ENCODE results near the gene TNFRSF9.

DNA sequence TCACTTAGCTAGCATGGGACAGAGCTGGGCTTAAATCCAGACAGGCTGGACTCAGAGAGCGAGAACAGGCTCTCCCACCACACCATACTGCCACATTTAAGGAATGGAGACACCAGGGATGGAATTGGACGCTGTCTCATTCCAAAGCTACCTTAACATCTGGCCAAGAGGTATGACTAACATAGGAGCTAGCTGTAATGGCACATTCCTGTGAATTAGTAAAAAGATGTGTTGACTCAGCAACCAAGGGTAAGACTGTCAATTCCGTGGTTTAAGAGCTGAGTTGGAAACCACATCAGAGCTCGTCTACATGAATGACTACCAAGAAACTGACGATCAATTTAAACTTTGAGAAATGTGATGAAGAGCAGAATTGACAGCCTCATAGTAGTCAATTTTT lies 8.3 kb upstream of the TNFRSF9 start:
- TF ChIP-seq, protein P1, sequence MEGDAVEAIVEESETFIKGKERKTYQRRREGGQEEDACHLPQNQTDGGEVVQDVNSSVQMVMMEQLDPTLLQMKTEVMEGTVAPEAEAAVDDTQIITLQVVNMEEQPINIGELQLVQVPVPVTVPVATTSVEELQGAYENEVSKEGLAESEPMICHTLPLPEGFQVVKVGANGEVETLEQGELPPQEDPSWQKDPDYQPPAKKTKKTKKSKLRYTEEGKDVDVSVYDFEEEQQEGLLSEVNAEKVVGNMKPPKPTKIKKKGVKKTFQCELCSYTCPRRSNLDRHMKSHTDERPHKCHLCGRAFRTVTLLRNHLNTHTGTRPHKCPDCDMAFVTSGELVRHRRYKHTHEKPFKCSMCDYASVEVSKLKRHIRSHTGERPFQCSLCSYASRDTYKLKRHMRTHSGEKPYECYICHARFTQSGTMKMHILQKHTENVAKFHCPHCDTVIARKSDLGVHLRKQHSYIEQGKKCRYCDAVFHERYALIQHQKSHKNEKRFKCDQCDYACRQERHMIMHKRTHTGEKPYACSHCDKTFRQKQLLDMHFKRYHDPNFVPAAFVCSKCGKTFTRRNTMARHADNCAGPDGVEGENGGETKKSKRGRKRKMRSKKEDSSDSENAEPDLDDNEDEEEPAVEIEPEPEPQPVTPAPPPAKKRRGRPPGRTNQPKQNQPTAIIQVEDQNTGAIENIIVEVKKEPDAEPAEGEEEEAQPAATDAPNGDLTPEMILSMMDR (IDR thresholded peaks at IDR 0.05), result no peak
- TF ChIP-seq POLR2AphosphoS5 (IDR thresholded peaks at IDR 0.05), result no peak
- no peak for TF ChIP-seq POLR2A (IDR thresholded peaks at IDR 0.05)

Measured in breast epithelium (tissue), 3 donors.